Calu3 (cell line): ENCODE data around the gene C1QA. TPM values are rescaled to one million over a fixed set of nuclear protein-coding genes. Genes with fewer than 3 reads are reported as not detected.

Experiments
- BruUV-seq: library from RNA; stranded (reverse); fragments of 400-500 nt; replicated peaks from 2 replicates; lab custom pipeline; 2021; lab: Mats Ljungman, UMichigan
- CTCF ChIA-PET: fragments of 300-600 bp; sonication (Branson Sonifier 250); formaldehyde crosslinking; loops from one replicate; lab custom pipeline; 2022; ENCODE audit warnings: antibody characterized with exemption; lab: Charles Lee
- DNase-seq: peaks from one replicate; pipeline ENCODE4 v3.0.0; 2022
- H3K27ac Mint-ChIP-seq: one replicate; pipeline ENCODE4 v1.8.0; 2022; ENCODE audit warnings: mixed read lengths; ENCODE audit not compliant: unreplicated experiment
- H3K27me3 Mint-ChIP-seq: one replicate; pipeline ENCODE4 v1.8.0; 2022; ENCODE audit warnings: mixed read lengths; ENCODE audit not compliant: unreplicated experiment
- H3K36me3 Mint-ChIP-seq: one replicate; pipeline ENCODE4 v1.8.0; 2022; ENCODE audit warnings: mild to moderate bottlenecking, moderate library complexity, mixed read lengths; ENCODE audit not compliant: insufficient read depth, unreplicated experiment
- H3K4me1 Mint-ChIP-seq: one replicate; pipeline ENCODE4 v1.8.0; 2022; ENCODE audit warnings: mild to moderate bottlenecking, low read depth, mixed read lengths; ENCODE audit not compliant: unreplicated experiment
- H3K4me3 Mint-ChIP-seq: one replicate; pipeline ENCODE4 v1.8.0; 2022; ENCODE audit warnings: mild to moderate bottlenecking, low read depth, moderate library complexity, mixed read lengths; ENCODE audit not compliant: unreplicated experiment
- H3K9me3 Mint-ChIP-seq: one replicate; pipeline ENCODE4 v1.8.0; 2022; ENCODE audit warnings: low read depth, mixed read lengths; ENCODE audit not compliant: unreplicated experiment
- intact Hi-C: fragments of 100-400 bp; cut with micrococcal nuclease; formaldehyde crosslinking; loops from one replicate; pipeline ENCODE4 v1.10.0; 2022; ENCODE audit not compliant: unreplicated experiment
- total RNA-seq: library from RNA; stranded (reverse); gene quantifications from 2 replicates; pipeline ENCODE4 v1.2.3, GENCODE V29; 2022
- TF ChIP-seq, protein P1 (sequence below): fragments of 200-600 bp; IDR thresholded peaks from one replicate; pipeline ENCODE4 v1.8.0; 2022; ENCODE audit warnings: antibody characterized with exemption; ENCODE audit not compliant: unreplicated experiment

The C1QA gene
- total RNA-seq, 1 experiment from 2014 or later: not detected

DNA sequence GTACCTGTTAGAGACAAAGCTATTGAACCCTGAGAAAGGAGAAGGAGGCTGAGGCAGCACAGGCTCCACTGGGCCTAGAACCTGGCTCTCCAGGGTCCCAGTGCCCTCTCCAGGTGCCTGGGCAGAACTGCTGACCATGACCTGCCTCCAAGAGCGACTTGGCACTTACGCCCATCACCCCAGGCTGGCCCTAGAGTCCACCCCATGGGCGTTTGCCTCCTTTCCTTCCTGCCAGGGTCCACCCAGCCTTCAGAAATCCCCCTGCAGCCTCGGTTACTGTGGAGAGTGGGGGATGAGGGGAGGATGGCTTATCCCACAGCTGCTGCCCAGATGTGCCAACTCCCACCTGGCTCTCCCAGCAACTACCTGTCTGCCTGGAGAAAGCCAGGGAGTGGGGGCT is 14.7 kb upstream of the C1QA start:
- intact Hi-C loops: no loop called here
- no TSS peak for BruUV-seq

DNA sequence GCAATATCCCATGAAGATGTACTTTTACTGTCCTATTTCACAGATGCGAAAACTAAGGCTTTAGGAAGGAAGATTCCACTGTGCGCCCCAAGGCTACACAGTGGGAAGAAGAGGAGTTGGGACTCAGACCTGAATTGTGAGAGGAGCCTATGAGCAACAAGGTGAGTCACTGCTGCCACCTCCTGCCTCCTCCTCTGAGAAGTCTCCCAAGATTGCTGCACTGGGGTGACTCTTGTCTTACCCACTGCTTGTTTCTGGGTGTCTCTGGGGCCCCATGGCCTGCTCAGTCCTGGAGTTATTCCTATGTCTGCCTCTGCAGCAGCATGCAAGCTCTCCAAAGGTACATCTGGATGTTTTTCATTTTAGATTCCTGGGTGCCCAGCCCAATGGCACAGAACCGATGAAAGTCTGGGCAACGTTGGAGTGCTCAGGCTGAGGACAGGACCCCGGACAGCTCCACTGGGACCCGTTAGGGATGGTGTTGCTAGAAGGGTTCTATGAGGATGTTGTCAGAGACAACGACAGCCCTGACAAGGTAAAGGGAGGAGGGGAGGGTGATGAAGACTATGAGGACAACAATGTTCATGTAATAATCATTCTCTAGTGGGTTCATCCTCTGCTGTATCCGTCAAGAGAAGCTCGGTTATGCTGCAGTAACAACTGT is 11.0 kb upstream of the C1QA start:
- Mint-ChIP-seq H3K4me3 (no peak overlapping the region), H3K36me3 (no peaks in the 10 kb centered on the region), H3K4me1 (no peaks in the 10 kb centered on the region), H3K27me3 (peaks cover 80% of the 10 kb centered on the region), H3K9me3 (no peaks in the 10 kb centered on the region), H3K27ac (no peak overlapping the region)
- TF ChIP-seq, protein P1, sequence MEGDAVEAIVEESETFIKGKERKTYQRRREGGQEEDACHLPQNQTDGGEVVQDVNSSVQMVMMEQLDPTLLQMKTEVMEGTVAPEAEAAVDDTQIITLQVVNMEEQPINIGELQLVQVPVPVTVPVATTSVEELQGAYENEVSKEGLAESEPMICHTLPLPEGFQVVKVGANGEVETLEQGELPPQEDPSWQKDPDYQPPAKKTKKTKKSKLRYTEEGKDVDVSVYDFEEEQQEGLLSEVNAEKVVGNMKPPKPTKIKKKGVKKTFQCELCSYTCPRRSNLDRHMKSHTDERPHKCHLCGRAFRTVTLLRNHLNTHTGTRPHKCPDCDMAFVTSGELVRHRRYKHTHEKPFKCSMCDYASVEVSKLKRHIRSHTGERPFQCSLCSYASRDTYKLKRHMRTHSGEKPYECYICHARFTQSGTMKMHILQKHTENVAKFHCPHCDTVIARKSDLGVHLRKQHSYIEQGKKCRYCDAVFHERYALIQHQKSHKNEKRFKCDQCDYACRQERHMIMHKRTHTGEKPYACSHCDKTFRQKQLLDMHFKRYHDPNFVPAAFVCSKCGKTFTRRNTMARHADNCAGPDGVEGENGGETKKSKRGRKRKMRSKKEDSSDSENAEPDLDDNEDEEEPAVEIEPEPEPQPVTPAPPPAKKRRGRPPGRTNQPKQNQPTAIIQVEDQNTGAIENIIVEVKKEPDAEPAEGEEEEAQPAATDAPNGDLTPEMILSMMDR: no peak
- BruUV-seq: no TSS peak
- intact Hi-C loops: no loop called here
- CTCF ChIA-PET: no interaction called here
- no peak for DNase-seq

More for the DNA sequence above, 14.7 kb upstream of the C1QA start:
- Mint-ChIP-seq H3K9me3 (no peaks in the 10 kb centered on the region), H3K4me1 (no peaks in the 10 kb centered on the region), H3K27me3 (peaks cover 78% of the 10 kb centered on the region), H3K36me3 (no peaks in the 10 kb centered on the region), H3K4me3 (no peak overlapping the region), H3K27ac (no peak overlapping the region)
- CTCF ChIA-PET: no interaction called here
- DNase-seq: no peak
- TF ChIP-seq, protein P1: no peak

DNA sequence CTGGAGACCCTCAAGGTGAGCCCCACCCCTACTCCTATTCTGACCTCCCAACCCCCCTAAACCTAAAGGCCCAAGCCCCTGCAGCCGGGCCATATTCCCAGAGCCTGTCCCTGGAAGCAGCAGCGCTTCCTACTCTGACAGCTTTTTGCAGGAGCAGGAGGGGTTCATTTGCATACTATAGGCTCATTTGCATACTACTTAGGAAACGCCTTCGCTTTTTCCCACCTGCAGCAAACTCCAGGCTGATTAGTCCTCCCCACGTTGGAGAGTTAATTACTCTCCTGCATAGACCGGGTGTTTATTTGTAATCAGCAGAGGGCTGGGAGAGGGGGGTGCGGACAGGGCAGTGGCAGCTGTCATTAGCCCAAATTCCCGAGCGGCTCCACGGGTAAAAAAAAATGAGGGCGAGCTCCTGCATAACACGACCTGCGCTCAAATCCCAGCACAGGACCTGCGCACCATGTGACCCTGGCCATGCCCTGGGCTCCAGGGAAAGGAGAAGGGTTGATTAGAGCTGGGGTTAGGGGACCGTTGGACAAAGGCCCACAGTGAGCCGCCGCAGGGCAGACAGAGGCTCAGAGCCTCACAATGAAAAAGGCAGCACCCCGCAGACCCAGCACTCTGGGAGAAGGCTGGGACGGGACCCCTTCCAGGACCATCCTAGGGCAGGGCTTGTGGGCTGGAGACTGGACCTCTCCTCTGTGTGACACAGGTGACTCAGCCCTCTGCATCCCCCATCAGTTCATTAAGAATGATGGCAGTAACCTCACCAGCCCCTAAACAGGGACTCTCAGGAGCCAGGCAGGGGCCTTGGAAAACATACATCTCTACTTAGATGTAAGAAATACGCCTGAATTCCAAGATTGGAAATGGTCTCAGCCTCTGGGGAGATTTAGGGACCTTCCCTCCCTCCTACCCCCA is 9.9 kb upstream of the C1QA start:
- DNase-seq: no peak
- peaks cover 85% of the 10 kb centered on the region for H3K27me3 Mint-ChIP-seq

DNA sequence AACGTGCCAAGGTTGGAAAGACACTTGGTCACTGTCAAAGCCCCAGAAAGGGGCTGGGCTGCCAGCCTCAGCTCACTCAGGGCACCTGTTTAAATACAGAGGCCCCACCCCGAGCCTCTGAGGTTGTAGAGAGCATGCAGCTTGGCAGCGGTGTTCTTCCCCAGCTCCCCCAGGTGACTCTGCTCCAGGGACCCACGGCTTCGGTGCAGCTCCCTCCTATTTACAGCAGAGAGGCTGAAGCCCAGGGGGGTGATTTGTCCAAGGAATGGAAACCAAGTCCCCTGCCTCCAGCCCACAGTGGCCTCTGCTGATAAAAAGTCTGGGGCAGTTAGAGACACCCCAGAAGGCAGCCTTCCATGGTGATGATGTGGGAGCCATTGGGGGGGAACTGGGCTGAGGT is 9.1 kb upstream of the C1QA start:
- CTCF ChIA-PET: no interaction called here
- Mint-ChIP-seq H3K9me3 (no peaks in the 10 kb centered on the region), H3K4me3 (no peak overlapping the region), H3K4me1 (no peaks in the 10 kb centered on the region), H3K27me3 (peaks cover 77% of the 10 kb centered on the region), H3K36me3 (no peaks in the 10 kb centered on the region), H3K27ac (no peak overlapping the region)
- intact Hi-C loops: no loop called here
- DNase-seq: no peak
- no TSS peak for BruUV-seq
- TF ChIP-seq, protein P1: no peak

More for the DNA sequence above, 9.9 kb upstream of the C1QA start:
- H3K36me3 Mint-ChIP-seq: no peaks in the 10 kb centered on the region
- BruUV-seq: no TSS peak
- H3K27ac Mint-ChIP-seq: no peak overlapping the region
- CTCF ChIA-PET: no interaction called here
- intact Hi-C loops: no loop called here
- no peak overlapping the region for H3K4me3 Mint-ChIP-seq
- TF ChIP-seq, protein P1: no peak
- no peaks in the 10 kb centered on the region for H3K9me3 Mint-ChIP-seq
- H3K4me1 Mint-ChIP-seq: no peaks in the 10 kb centered on the region
